ENCODE measurements around the gene ZNF493. TPM values are rescaled to one million over a fixed set of nuclear protein-coding genes. Genes with fewer than 3 reads are reported as not detected.

The ZNF493 gene
- total RNA-seq, 2 donors from 2014 or later: 33.3 to 41.7 TPM

- peak overlapping the region; percentile 74 for H3K4me3 ChIP-seq
- TF ChIP-seq, protein P1, sequence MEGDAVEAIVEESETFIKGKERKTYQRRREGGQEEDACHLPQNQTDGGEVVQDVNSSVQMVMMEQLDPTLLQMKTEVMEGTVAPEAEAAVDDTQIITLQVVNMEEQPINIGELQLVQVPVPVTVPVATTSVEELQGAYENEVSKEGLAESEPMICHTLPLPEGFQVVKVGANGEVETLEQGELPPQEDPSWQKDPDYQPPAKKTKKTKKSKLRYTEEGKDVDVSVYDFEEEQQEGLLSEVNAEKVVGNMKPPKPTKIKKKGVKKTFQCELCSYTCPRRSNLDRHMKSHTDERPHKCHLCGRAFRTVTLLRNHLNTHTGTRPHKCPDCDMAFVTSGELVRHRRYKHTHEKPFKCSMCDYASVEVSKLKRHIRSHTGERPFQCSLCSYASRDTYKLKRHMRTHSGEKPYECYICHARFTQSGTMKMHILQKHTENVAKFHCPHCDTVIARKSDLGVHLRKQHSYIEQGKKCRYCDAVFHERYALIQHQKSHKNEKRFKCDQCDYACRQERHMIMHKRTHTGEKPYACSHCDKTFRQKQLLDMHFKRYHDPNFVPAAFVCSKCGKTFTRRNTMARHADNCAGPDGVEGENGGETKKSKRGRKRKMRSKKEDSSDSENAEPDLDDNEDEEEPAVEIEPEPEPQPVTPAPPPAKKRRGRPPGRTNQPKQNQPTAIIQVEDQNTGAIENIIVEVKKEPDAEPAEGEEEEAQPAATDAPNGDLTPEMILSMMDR (IDR thresholded peaks at IDR 0.05): no peak
These were observed 77.8 kb downstream of the ZNF493 start for GRCh38 chr19:21474671-21475181.

More at GRCh38 chr19:21474671-21475181, 77.8 kb downstream of the ZNF493 start:
- DNase-seq (ENCODE audit: low spot score): peak; percentile 20
- H3K9me3 ChIP-seq: no peaks in the 10 kb centered on the region
- no peaks in the 10 kb centered on the region for H3K36me3 ChIP-seq
- H3K27me3 ChIP-seq (replicated peaks; ENCODE audit: insufficient read depth): no peaks in the 10 kb centered on the region
- H3K27ac ChIP-seq: no peak overlapping the region
- ATAC-seq (ENCODE audit: insufficient number of reproducible peaks, low FRiP score, low read depth): peak; percentile 65
- peaks cover 3 to 5% of the 10 kb centered on the region in 2 donors for H3K4me1 ChIP-seq (ENCODE audit: control insufficient read depth in 1 of 2, low read depth in 2 of 2)

Other genes starting within 250 kb of the ZNF493 start
- gene ZNF708, start 67.7 kb upstream of the ZNF493 start, total RNA-seq: 10 to 100 TPM; 11.5 to 20.5 TPM
- 1 to 10 TPM; 3.2 to 4.2 TPM for gene ZNF738, start 38.1 kb upstream of the ZNF493 start, total RNA-seq
- gene ZNF429, start 108.5 kb downstream of the ZNF493 start, total RNA-seq: 10 to 100 TPM in 1 of 2 donors, 1 to 10 TPM in 1; 7.5 to 20.0 TPM